Bronchial epithelial cell (primary cell): ENCODE results near the gene EPS15. TPM values are rescaled to one million over a fixed set of nuclear protein-coding genes. Genes with fewer than 3 reads are reported as not detected.

Experiments used
- DNase-seq: peaks from one replicate; pipeline ENCODE4 v3.0.0-alpha.2; 2010; ENCODE audit warnings: low read depth
- FAIRE-seq: peaks from 2 replicates; lab custom pipeline; 2011; peaks lifted over from hg19 to GRCh38; lab: Jason Lieb, UNC
- H3K27me3 ChIP-seq: 2 replicates; pipeline ENCODE4 v1.5.1; 2011; ENCODE audit warnings: low read length; ENCODE audit not compliant: control insufficient read depth, insufficient read depth
- H3K36me3 ChIP-seq: 2 replicates; pipeline ENCODE4 v1.5.1; 2011; ENCODE audit warnings: low read length; ENCODE audit not compliant: control insufficient read depth, insufficient read depth
- H3K4me3 ChIP-seq: 2 replicates; pipeline ENCODE4 v1.5.1; 2011; ENCODE audit warnings: mild to moderate bottlenecking, low read depth, low read length, control low read depth
- CTCF ChIP-seq: IDR thresholded peaks from 2 replicates; pipeline ENCODE4 v1.5.1; 2011; ENCODE audit warnings: mild to moderate bottlenecking, moderate library complexity, low read length, control low read depth, inconsistent platforms; ENCODE audit not compliant: insufficient read depth, severe bottlenecking
- total RNA-seq: library from RNA; depleted of rRNA; stranded (reverse); fragments of >200 nt; gene quantifications from 2 replicates; pipeline ENCODE4 v1.2.1, GENCODE V29; 2014

The EPS15 gene
- total RNA-seq, 1 donor from 2014 or later = 34.8 TPM

- TF ChIP-seq CTCF = no peak
- FAIRE-seq = no peak
- H3K4me3 ChIP-seq = no peak overlapping the region
Observed at GRCh38 chr1:51542158-51542953, 23.3 kb upstream of the EPS15 start.

GRCh38 chr1:51541313-51542050 is 22.4 kb upstream of the EPS15 start:
- no peak for TF ChIP-seq CTCF
- DNase-seq (peak; percentile 72), FAIRE-seq (no peak)
- no peak overlapping the region for H3K4me3 ChIP-seq
- H3K27me3 ChIP-seq = no peaks in the 10 kb centered on the region
- no peaks in the 10 kb centered on the region for H3K36me3 ChIP-seq

More at GRCh38 chr1:51542158-51542953, 23.3 kb upstream of the EPS15 start:
- DNase-seq = peak; percentile 18
- Histone ChIP-seq H3K27me3 (no peaks in the 10 kb centered on the region), H3K36me3 (no peaks in the 10 kb centered on the region)

- Histone ChIP-seq H3K36me3 (no peaks in the 10 kb centered on the region), H3K4me3 (no peak overlapping the region), H3K27me3 (no peaks in the 10 kb centered on the region)
- no peak for TF ChIP-seq CTCF
- DNase-seq = no peak
- no peak for FAIRE-seq
Observed at GRCh38 chr1:51537568-51537967, 18.5 kb upstream of the EPS15 start.

- peak; percentile 52 for TF ChIP-seq CTCF
- no peak for FAIRE-seq
- Histone ChIP-seq H3K27me3 (no peaks in the 10 kb centered on the region), H3K36me3 (no peaks in the 10 kb centered on the region), H3K4me3 (no peak overlapping the region)
- peak; percentile 36 for DNase-seq
Observed at GRCh38 chr1:51535006-51535592, 16.0 kb upstream of the EPS15 start.

- TF ChIP-seq CTCF = no peak
- Histone ChIP-seq H3K27me3 (no peaks in the 10 kb centered on the region), H3K4me3 (no peak overlapping the region), H3K36me3 (no peaks in the 10 kb centered on the region)
- DNase-seq (no peak), FAIRE-seq (no peak)
Observed at GRCh38 chr1:51534447-51534846, 15.4 kb upstream of the EPS15 start.
